ENCODE data around the gene SCNN1B.

The SCNN1B gene

GRCh38 chr16:23351360-23351759, 49.3 kb downstream of the SCNN1B start:
- H3K4me3 ChIP-seq (ENCODE audit: low read length): no peak overlapping the region
- TF ChIP-seq CTCF (IDR thresholded peaks at IDR 0.05; ENCODE audit: insufficient read depth, low read depth, low read length, missing control alignments): no peak

GRCh38 chr16:23353440-23353839, 51.3 kb downstream of the SCNN1B start:
- no peak overlapping the region for H3K4me3 ChIP-seq (ENCODE audit: low read length)
- TF ChIP-seq CTCF (IDR thresholded peaks at IDR 0.05; ENCODE audit: insufficient read depth, low read depth, low read length, missing control alignments): no peak
- DNase-seq (ENCODE audit: low read depth): no peak

More at GRCh38 chr16:23351360-23351759, 49.3 kb downstream of the SCNN1B start:
- DNase-seq (ENCODE audit: low read depth): no peak

- no peak for DNase-seq (ENCODE audit: low read depth)
- H3K4me3 ChIP-seq (ENCODE audit: low read length): no peak overlapping the region
- no peak for TF ChIP-seq CTCF (IDR thresholded peaks at IDR 0.05; ENCODE audit: insufficient read depth, low read depth, low read length, missing control alignments)
These were observed 52.1 kb downstream of the SCNN1B start for GRCh38 chr16:23354246-23354645.

- no peak for TF ChIP-seq CTCF (IDR thresholded peaks at IDR 0.05; ENCODE audit: insufficient read depth, low read depth, low read length, missing control alignments)
- no peak overlapping the region for H3K4me3 ChIP-seq (ENCODE audit: low read length)
- DNase-seq (ENCODE audit: low read depth): no peak
These were observed 53.1 kb downstream of the SCNN1B start for GRCh38 chr16:23355106-23355670.

- no peak for TF ChIP-seq CTCF (IDR thresholded peaks at IDR 0.05; ENCODE audit: insufficient read depth, low read depth, low read length, missing control alignments)
- no peak overlapping the region for H3K4me3 ChIP-seq (ENCODE audit: low read length)
- no peak for DNase-seq (ENCODE audit: low read depth)
These were observed 54.8 kb downstream of the SCNN1B start for GRCh38 chr16:23356941-23357340.

- no peak overlapping the region for H3K4me3 ChIP-seq (ENCODE audit: low read length)
- no peak for TF ChIP-seq CTCF (IDR thresholded peaks at IDR 0.05; ENCODE audit: insufficient read depth, low read depth, low read length, missing control alignments)
- DNase-seq (ENCODE audit: low read depth): no peak
These were observed 55.7 kb downstream of the SCNN1B start for GRCh38 chr16:23357761-23358290.

All from epithelial cell of esophagus (primary cell).